Adrenal gland (tissue), 12 donors: ENCODE results near the gene ABCC3. TPM values are rescaled to one million over a fixed set of nuclear protein-coding genes. Genes with fewer than 3 reads are reported as not detected.

Experiments used
- DNase-seq, 7 donors: peaks; one replicate each; pipeline ENCODE4 v3.0.0-alpha.2; 2019 to 2020
- H3K27ac ChIP-seq, 5 donors: fragments of 200-600 bp; sonication (generic) in 4 of 5; 1 replicate in 3 of 5; 2 replicates in 2 of 5; pipeline versions ENCODE4 v1.5.1 to v1.8.0; 2016 to 2020; ENCODE audit warnings: mild to moderate bottlenecking in 1 of 5
- H3K27me3 ChIP-seq: fragments of 200-600 bp; 2 replicates; pipeline ENCODE4 v1.8.0; 2021
- H3K36me3 ChIP-seq, 2 donors: fragments of 200-600 bp; replicated peaks in 1 of 2; 1 replicate in 1 of 2; 2 replicates in 1 of 2; pipeline versions ENCODE4 v1.5.1 to v1.8.0; 2018 to 2022
- H3K4me1 ChIP-seq, 2 donors: fragments of 200-600 bp; replicated peaks in 1 of 2; 1 replicate in 1 of 2; 2 replicates in 1 of 2; pipeline versions ENCODE4 v1.5.1 to v1.8.0; 2018 to 2021
- H3K4me3 ChIP-seq, 4 donors: fragments of 200-600 bp; sonication (generic) in 3 of 4; one replicate each; pipeline ENCODE4 v1.5.1; 2016 to 2018
- H3K9me3 ChIP-seq, 3 donors: fragments of 200-600 bp; sonication (generic) in 1 of 3; replicated peaks in 1 of 3; 1 replicate in 2 of 3; 2 replicates in 1 of 3; pipeline versions ENCODE4 v1.5.1 to v1.8.0; 2016 to 2021
- POLR2A ChIP-seq, 2 donors: fragments of 450-650 bp; IDR thresholded peaks; one replicate each; pipeline ENCODE4 v1.6.1; 2017; ENCODE audit warnings: antibody characterized with exemption in 2 of 2, mild to moderate bottlenecking in 2 of 2, moderate library complexity in 1 of 2
- WGBS, 4 donors: extraction: QIAGEN DNeasy Blood & Tissue Kit in 2 of 4; methylation state at CpG; one replicate each; pipeline versions ENCODE4 v1.1.5 to v1.1.7; 2013 to 2017; 5-methylcytosine and 5-hydroxymethylcytosine counted together
- intact Hi-C, 2 donors: fragments of 100-400 bp; cut with DNase I; formaldehyde crosslinking; loops; one replicate each; pipeline versions ENCODE4 v1.14.1 to v1.15.0; 2022 to 2023
- polyA plus RNA-seq, 3 donors: library from polyadenylated mRNA; stranded (reverse); fragments of 200-250 nt in 2 of 3; fragments of 350-450 nt in 1 of 3; fragmentation: Illumina TruSeq in 1 of 3; extraction: RNeasy Lipid Tissue Mini Kit (QIAGEN cat#74804) in 1 of 3; gene quantifications; one replicate each; pipeline ENCODE4 v1.2.3, GENCODE V29; 2013 to 2014
- total RNA-seq, 9 donors: library from RNA; depleted of rRNA in 4 of 9; stranded (reverse); fragments of >200 nt in 4 of 9; fragments of 120-200 nt in 1 of 9; fragmentation: NEBNext Ultra II Directional in 1 of 9; extraction: Animal tissue kit (Norgen Biotek cat#: 25700) in 1 of 9; gene quantifications; one replicate each; pipeline versions ENCODE4 v1.1.0 to v1.2.4, GENCODE V29; 2013 to 2023
- TF ChIP-seq, protein P1 (sequence below), 6 experiments: fragments of 450-650 bp in 4 of 6; fragments of 200-600 bp in 2 of 6; sonication (generic) in 1 of 6; IDR thresholded peaks; 1 replicate in 5 of 6; 2 replicates in 1 of 6; pipeline versions ENCODE4 v1.5.1 to v1.8.0; 2016 to 2021; ENCODE audit warnings: antibody characterized with exemption in 6 of 6, mild to moderate bottlenecking in 2 of 6, moderate library complexity in 1 of 6
- donor health status: healthy with polysubstance abuse.
- donor health status: Bipolar disorder and iron deficiency.
- donor health status: DM: yes; HTN: yes; CAD: no.
- donor health status: DM: no; HTN: no; CAD: no.
- donor health status: DM: no; HTN: no; CAD: no.
- donor health status: DM: yes; HTN: yes; CAD: no.

Gene ABCC3
- total and polyA plus RNA-seq, 12 donors, result 7.2 to 448 (median 262) TPM

DNA sequence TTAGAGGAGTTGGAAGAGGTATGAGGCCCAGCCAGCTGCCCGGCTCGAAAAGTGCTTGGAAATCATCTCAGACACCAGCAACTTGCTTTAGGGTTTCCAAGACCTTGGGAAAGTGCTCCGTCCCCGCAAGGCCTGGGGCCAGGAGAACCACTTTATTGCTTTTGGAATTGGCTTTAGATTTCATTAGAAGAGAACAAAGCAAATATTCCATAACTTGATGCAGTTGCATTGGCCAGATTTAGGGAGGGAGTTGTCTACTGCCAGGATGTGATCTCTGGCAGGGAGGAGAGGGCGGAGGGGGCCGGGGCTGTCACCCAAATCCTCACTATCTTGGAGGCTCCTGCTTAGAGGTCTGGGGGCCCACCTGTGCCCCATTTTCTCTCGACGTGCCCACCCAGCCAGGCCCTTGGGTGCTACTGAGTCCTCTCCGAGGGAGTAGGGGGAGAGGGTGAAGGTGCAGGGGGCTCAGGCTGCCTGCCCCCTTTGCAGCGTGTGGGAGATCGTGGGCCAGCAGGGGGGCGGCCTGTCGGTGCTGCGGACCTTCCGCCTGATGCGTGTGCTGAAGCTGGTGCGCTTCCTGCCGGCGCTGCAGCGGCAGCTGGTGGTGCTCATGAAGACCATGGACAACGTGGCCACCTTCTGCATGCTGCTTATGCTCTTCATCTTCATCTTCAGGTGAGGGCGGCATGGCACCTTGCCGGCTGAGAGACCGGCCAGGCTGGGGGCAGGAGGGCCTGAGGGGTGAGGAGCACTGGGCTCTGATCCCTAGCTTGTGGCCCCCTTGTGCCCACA lies 43.5 kb upstream of the ABCC3 start:
- no peaks in the 10 kb centered on the region for H3K36me3 ChIP-seq
- intact Hi-C loops, result no loop called here
- 91 to 98% (median 93%) methylated on average over 8 to 24 of the region's 24 CpGs for WGBS, 4 donors
- TF ChIP-seq, protein P1, sequence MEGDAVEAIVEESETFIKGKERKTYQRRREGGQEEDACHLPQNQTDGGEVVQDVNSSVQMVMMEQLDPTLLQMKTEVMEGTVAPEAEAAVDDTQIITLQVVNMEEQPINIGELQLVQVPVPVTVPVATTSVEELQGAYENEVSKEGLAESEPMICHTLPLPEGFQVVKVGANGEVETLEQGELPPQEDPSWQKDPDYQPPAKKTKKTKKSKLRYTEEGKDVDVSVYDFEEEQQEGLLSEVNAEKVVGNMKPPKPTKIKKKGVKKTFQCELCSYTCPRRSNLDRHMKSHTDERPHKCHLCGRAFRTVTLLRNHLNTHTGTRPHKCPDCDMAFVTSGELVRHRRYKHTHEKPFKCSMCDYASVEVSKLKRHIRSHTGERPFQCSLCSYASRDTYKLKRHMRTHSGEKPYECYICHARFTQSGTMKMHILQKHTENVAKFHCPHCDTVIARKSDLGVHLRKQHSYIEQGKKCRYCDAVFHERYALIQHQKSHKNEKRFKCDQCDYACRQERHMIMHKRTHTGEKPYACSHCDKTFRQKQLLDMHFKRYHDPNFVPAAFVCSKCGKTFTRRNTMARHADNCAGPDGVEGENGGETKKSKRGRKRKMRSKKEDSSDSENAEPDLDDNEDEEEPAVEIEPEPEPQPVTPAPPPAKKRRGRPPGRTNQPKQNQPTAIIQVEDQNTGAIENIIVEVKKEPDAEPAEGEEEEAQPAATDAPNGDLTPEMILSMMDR (IDR thresholded peaks at IDR 0.05), result no peak
- TF ChIP-seq POLR2A (IDR thresholded peaks at IDR 0.05), result no peak
- H3K4me3 ChIP-seq, result no peak overlapping the region
- peaks cover 11 to 13% of the 10 kb centered on the region in 2 donors for H3K4me1 ChIP-seq
- H3K9me3 ChIP-seq, result no peaks in the 10 kb centered on the region
- no peak for DNase-seq
- H3K27me3 ChIP-seq, result no peaks in the 10 kb centered on the region
- no peak overlapping the region for H3K27ac ChIP-seq

DNA sequence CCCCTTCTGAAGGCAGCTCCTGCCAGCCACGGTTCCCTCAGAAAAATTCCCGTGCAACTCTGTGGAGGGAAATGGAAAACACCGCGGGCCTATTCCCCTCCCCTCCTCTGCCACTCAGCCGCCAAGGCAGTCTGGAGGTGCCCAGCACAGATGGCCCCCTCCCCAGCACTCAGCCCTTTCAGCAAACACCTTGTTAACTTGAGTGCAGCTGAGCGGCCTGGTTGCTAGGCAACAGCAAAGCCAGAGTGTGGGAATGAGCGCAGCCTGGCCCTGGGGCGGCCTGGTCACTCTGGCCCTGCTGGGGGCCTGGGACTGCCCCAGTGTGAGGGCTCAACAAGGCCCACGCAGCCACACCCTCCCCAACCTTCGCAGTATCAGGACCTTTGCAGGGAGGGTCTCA lies 41.4 kb upstream of the ABCC3 start:
- DNase-seq, result no peak
- Histone ChIP-seq H3K4me3 (no peak overlapping the region), H3K9me3 (no peaks in the 10 kb centered on the region), H3K4me1 (peaks cover 11 to 13% of the 10 kb centered on the region in 2 donors), H3K36me3 (no peaks in the 10 kb centered on the region), H3K27me3 (no peaks in the 10 kb centered on the region), H3K27ac (no peak overlapping the region)
- TF ChIP-seq POLR2A (IDR thresholded peaks at IDR 0.05), result no peak
- TF ChIP-seq, protein P1 (IDR thresholded peaks at IDR 0.05), result no peak
- intact Hi-C loops, result no loop called here
- 74 to 87% (median 78%) methylated on average over 3 to 10 of the region's 10 CpGs; no CpG with 5 or more reads in 1 of the 4 donors for WGBS, 4 donors

DNA sequence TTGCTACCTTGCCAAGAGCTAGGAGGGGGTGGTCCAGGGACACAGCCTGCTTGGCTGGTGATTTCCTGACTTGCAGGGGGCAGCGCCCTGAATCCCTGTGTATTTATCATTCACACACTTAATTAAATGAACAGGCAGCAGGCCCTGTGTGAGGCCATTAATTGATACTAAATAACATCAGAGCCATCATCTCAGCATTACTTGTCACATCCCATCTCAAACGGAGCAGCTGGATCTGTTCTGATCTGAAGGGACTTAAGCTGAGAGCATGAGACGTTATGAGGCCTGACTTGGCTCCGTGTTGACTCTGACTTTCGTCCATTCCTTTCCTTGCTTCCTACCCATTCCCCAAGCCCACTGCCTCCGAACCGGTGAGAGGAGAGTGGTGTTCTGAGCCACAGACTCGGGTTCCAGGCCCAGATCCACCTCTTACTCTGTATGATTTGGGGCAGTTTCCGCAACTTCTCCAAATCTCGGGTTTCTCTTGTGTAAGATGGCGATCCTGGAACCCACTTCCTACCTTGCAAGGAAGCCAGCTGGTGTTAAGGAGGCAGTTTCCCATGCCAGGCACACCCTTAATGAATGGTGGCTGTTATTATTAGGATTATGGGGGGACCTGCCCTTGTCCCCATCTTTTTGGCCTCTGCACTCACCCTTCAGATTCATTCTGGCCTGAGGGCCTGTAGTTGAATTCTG lies 40.4 kb upstream of the ABCC3 start:
- Histone ChIP-seq H3K36me3 (no peaks in the 10 kb centered on the region), H3K4me3 (no peak overlapping the region), H3K9me3 (no peaks in the 10 kb centered on the region), H3K27me3 (no peaks in the 10 kb centered on the region), H3K4me1 (peaks cover 4% of the 10 kb centered on the region in 2 donors), H3K27ac (no peak overlapping the region)
- DNase-seq, result no peak
- WGBS, 4 donors, result 81 to 89% (median 85%) methylated on average over 11 of the region's 11 CpGs
- TF ChIP-seq, protein P1 (IDR thresholded peaks at IDR 0.05), result no peak
- no peak for TF ChIP-seq POLR2A (IDR thresholded peaks at IDR 0.05)
- intact Hi-C loops, result no loop called here

DNA sequence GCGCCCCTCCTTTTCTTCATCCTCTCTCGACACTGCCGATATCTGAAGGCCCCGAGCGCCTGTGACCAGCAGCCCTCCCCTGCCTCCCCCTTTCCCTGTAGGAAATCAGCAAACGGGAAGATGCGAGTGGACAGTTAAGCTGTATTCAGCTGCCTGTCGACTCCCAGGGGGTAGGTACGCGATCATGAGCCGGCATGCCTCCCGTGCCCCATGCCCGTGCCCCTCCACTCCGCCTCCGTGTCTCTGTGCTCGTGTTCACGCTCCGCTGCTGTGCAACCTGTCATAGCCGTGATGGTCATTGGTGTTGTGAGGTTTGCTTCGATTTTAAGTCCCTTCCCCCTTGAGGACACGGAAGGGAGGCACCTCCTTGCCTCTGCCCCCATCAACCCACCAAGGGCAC lies 39.8 kb upstream of the ABCC3 start:
- Histone ChIP-seq H3K36me3 (no peaks in the 10 kb centered on the region), H3K27me3 (no peaks in the 10 kb centered on the region), H3K4me3 (no peak overlapping the region), H3K9me3 (no peaks in the 10 kb centered on the region), H3K4me1 (no peaks in the 10 kb centered on the region), H3K27ac (no peak overlapping the region)
- WGBS, 4 donors, result 91 to 94% (median 92%) methylated on average over 20 to 21 of the region's 21 CpGs
- no peak for DNase-seq
- intact Hi-C loops, result no loop called here
- TF ChIP-seq, protein P1 (IDR thresholded peaks at IDR 0.05), result no peak
- TF ChIP-seq POLR2A (IDR thresholded peaks at IDR 0.05), result no peak
